IPS DF 6.9 (cell line): ENCODE measurements around the gene HS3ST3A1.

Source experiments
- DNase-seq: peaks from one replicate; pipeline ENCODE4 v3.0.0-alpha.2; 2013; ENCODE audit warnings: low read depth, low spot score
- H3K27ac ChIP-seq: one replicate; pipeline ENCODE4 v1.5.1; 2013; ENCODE audit warnings: low read length, control low read depth
- H3K27me3 ChIP-seq: 2 replicates; pipeline ENCODE4 v1.6.1; 2013; ENCODE audit warnings: mild to moderate bottlenecking, low read length; ENCODE audit not compliant: control insufficient read depth, insufficient read depth
- H3K36me3 ChIP-seq: 2 replicates; pipeline ENCODE4 v1.6.1; 2013; ENCODE audit warnings: low read length; ENCODE audit not compliant: control insufficient read depth, insufficient read depth
- H3K4me1 ChIP-seq: 2 replicates; pipeline ENCODE4 v1.6.1; 2013; ENCODE audit warnings: low read length; ENCODE audit not compliant: control insufficient read depth, insufficient read depth
- H3K4me3 ChIP-seq: 2 replicates; pipeline ENCODE4 v1.5.1; 2013; ENCODE audit warnings: mild to moderate bottlenecking, low read length
- H3K9me3 ChIP-seq: 2 replicates; pipeline ENCODE4 v1.6.1; 2013; ENCODE audit warnings: low read length, inconsistent platforms; ENCODE audit not compliant: control insufficient read depth, insufficient read depth
- WGBS: extraction: QIAGEN DNeasy Blood & Tissue Kit; methylation state at CpG from one replicate; pipeline ENCODE4 v1.1.7; 2013; ENCODE audit warnings: mixed read lengths, missing lambda C conversion rate; ENCODE audit not compliant: insufficient read length, insufficient coverage; 5-methylcytosine and 5-hydroxymethylcytosine counted together

HS3ST3A1 gene

DNA sequence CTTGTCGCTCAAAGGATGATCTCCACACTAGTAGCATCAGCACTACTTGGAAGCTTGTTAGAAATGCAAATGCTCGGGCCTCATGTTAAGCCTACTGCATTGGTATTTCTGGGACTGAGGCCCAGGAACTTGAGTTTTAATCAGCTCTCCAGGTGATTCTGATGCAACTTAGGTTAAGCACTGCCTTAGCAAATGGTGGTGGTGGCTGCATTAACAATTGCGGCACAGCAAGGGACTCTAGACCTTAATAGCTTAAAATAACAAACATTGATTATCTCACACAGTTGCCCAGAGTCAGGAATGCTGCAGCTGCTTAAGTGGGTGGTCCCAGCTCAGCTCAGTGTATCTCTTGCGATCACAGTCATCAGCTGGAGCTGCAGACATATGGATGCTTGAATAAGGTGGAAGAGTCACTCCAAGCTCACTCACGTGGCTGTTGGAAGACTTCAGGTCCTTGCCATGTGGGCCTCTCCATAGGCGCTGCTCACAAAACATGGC lies 25.8 kb downstream of the HS3ST3A1 start:
- Histone ChIP-seq H3K9me3 (no peaks in the 10 kb centered on the region), H3K27ac (no peak overlapping the region), H3K36me3 (no peaks in the 10 kb centered on the region), H3K4me1 (no peaks in the 10 kb centered on the region), H3K4me3 (no peak overlapping the region), H3K27me3 (no peaks in the 10 kb centered on the region)
- DNase-seq: peak; percentile 57
- WGBS: no CpG with 5 or more reads among the region's 6 CpGs

DNA sequence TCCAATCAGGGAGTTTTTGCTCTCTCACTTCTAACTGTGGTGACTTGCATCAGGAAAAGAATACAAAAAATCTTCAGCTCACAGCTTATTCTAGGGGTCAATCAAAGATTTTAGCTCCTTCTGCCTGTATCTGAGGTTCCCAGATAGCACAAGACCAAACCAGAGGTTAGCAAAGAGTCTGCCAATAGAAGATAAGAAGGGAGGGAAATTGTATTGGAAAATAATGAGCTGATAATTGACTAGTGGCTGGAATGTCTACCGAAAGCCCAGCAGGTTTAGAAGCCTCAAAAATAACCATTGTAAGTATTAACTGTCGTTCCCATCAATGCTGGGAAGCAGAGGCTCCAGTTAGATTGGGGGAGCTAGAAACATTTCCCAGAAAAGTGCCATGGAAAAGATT lies 26.3 kb downstream of the HS3ST3A1 start:
- Histone ChIP-seq H3K9me3 (no peaks in the 10 kb centered on the region), H3K4me3 (no peak overlapping the region), H3K27me3 (no peaks in the 10 kb centered on the region), H3K36me3 (no peaks in the 10 kb centered on the region), H3K4me1 (no peaks in the 10 kb centered on the region), H3K27ac (no peak overlapping the region)
- no peak for DNase-seq
- no CpG with 5 or more reads among the region's 2 CpGs for WGBS

DNA sequence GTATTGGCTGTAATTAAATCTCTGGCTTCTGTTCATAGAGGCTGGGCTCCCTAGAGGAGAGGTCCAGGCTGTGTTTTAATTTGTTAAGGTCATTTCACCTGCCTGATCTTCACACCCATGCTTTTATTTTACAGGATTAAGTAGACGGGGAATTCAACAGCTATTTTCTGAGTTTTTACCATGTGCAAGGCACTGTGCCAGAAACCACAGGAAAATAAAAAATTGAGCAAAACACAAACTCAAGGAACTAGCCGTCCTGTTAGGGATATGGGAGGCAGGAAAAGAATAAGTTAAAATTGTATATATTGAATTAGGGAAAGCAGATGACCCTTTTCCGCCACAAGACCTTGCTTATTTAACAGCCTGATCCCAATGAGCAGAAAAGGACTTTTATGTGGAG lies 29.1 kb downstream of the HS3ST3A1 start:
- Histone ChIP-seq H3K27me3 (no peaks in the 10 kb centered on the region), H3K4me3 (no peak overlapping the region), H3K4me1 (no peaks in the 10 kb centered on the region), H3K36me3 (no peaks in the 10 kb centered on the region), H3K27ac (no peak overlapping the region), H3K9me3 (no peaks in the 10 kb centered on the region)
- no peak for DNase-seq
- no CpG with 5 or more reads among the region's 3 CpGs for WGBS

DNA sequence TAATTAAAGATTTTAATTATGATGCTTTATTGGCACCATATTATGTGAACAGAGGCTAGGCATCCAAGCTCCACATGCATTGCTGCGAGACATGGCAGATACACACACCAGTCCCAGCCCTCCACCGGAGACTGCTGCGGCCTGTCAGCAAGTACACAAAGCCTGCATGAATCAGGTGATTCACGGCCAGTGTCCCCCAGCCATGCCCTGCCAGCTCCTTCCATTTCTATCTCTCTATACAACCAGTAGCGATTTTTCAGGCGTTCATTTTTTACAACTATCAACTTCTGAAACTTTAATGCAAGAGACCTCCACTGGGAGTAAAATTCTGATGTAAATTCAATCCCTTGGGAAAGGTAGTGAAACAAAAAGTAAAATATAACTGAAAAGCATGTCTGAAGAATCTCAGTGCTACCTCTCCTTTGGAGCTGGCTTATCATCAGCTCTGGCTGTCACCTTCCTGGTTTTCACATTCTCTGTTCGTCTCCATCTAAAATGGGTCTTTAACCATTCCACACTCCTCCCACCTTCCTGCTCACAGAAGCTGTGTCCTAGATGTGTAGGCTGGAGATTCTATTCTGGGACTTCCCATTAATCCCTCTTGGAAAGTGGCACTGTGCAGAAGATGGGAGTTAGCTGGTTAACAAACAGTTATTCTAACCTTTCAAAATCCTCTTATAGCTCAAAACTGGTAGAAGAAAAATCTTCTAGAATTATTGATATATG lies 32.2 kb downstream of the HS3ST3A1 start:
- H3K4me3 ChIP-seq: no peak overlapping the region
- no CpG with 5 or more reads among the region's 7 CpGs for WGBS
- H3K36me3 ChIP-seq: no peaks in the 10 kb centered on the region
- H3K27ac ChIP-seq: no peak overlapping the region
- no peaks in the 10 kb centered on the region for H3K9me3 ChIP-seq
- H3K27me3 ChIP-seq: no peaks in the 10 kb centered on the region
- no peaks in the 10 kb centered on the region for H3K4me1 ChIP-seq
- no peak for DNase-seq

DNA sequence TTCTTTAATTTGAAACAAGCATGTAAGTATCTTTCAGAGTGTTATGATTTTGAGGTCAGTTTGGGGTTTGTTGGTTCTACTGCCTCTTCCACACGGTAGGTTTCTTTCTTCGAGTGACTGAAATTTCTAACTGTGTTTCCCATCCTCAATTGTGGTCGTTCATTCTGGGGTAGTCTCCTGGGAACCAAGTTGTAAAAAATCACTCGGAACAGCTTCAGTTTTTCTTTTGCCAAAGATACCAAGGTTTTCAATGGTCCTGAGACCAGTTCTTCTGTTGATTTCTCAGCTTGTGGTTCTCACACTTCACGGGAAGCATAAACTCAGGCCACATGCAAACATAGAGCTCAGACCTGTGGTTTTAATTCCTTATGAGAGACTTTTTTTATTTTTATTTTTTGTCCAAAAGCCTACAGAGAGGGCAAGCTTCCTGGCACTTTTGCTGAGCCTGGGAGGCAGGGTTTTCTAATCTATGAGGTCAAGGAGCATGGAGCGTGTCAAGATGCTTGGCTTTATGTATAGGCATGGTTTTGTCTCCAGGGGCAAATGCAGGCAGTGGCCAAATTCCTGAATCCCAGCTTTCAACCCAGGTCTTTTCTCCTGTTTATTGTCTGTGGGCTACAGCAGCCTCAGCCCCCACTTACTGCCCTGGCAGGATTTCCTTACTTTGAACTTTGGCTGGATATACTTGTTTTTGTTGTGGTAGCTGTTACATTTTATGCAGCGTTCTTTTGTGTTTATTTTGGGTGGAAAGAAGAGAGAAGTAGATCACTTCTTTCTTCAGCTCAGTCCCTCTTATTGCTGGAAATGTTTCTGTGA lies 32.9 kb downstream of the HS3ST3A1 start:
- no peak overlapping the region for H3K27ac ChIP-seq
- no peaks in the 10 kb centered on the region for H3K9me3 ChIP-seq
- H3K4me3 ChIP-seq: no peak overlapping the region
- H3K27me3 ChIP-seq: no peaks in the 10 kb centered on the region
- H3K4me1 ChIP-seq: no peaks in the 10 kb centered on the region
- H3K36me3 ChIP-seq: no peaks in the 10 kb centered on the region
- DNase-seq: no peak
- WGBS: no CpG with 5 or more reads among the region's 7 CpGs

DNA sequence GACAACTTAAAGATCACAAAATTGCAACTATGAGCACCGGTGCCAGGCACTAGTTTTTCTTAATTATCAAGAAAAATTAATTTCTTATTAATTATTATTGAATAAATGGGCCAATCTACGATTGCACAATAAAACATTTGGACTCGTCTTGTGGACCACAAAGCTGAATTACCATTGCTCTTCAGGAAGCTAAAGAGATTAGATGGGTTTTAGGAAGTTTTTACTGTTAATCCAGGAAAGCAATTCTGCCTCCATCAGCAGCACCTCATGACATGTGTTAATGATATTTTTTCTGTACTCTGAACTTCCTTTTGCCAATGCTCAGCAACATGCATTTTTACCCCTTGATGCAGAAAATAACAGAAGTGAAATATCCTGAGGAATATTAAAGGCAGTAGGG lies 37.9 kb downstream of the HS3ST3A1 start:
- no peak for DNase-seq
- H3K27me3 ChIP-seq: no peaks in the 10 kb centered on the region
- H3K36me3 ChIP-seq: no peaks in the 10 kb centered on the region
- no CpG with 5 or more reads among the region's 3 CpGs for WGBS
- no peaks in the 10 kb centered on the region for H3K4me1 ChIP-seq
- H3K9me3 ChIP-seq: no peaks in the 10 kb centered on the region
- H3K4me3 ChIP-seq: no peak overlapping the region
- no peak overlapping the region for H3K27ac ChIP-seq

DNA sequence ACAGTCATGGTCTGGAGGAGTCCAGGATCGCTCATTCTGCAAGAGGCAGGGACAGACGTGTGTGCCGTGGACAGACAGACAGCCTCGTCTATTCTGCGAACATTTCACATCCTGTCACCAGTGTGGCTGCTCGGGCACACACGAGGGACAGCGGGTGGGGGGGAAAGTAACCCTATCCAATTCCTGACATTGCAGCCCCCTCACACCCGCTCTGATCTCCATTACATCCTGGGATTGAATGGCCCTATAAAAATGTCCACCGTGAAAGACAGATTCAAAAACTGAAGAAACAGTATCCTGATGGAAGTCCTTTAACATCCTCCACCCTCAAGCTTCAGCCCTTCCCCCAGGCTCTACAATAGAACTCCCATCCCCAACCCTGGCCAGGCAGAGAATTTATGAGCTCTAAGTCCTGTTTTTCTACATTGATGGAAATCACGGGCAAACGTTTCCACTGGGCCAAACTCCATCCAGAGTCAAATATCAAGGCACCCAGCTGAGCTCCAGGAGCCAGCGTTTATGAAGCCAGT lies 39.4 kb downstream of the HS3ST3A1 start:
- H3K9me3 ChIP-seq: no peaks in the 10 kb centered on the region
- H3K4me1 ChIP-seq: no peaks in the 10 kb centered on the region
- DNase-seq: no peak
- no peak overlapping the region for H3K27ac ChIP-seq
- no peaks in the 10 kb centered on the region for H3K36me3 ChIP-seq
- H3K4me3 ChIP-seq: no peak overlapping the region
- no peaks in the 10 kb centered on the region for H3K27me3 ChIP-seq
- WGBS: no CpG with 5 or more reads among the region's 13 CpGs

DNA sequence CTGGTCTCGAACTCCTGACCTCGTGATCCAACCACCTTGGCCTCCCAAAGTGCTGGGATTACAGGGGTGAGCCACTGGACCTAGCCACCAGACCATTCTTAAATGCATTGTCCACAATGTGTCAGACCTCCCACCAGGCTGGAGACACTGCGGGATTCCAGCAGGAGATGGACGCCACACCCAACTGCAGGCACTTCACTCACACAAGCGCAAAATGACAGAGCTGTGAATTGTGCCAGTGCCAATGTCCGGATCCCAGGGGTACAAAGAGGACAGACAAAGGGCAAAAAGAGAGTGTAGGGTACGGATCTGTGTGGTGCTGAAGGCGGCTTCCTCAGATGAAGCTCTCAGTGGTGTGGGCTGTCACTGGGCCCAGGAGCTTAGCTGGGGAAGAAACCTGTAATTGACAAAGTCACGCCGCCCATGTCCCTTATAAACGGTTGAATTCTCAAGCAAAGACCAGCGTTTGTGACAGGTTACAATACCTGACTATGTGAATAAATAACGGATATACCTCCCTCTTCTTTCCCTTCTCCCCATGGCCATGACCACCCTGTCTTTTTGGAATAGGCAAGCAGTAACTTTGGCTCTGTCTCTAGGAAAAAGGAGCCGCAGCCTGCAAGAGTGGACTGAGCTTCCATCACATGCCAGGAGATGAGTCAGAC lies 40.0 kb downstream of the HS3ST3A1 start:
- no peaks in the 10 kb centered on the region for H3K27me3 ChIP-seq
- no peak overlapping the region for H3K27ac ChIP-seq
- H3K9me3 ChIP-seq: no peaks in the 10 kb centered on the region
- WGBS: no CpG with 5 or more reads among the region's 14 CpGs
- H3K4me1 ChIP-seq: no peaks in the 10 kb centered on the region
- H3K4me3 ChIP-seq: no peak overlapping the region
- no peaks in the 10 kb centered on the region for H3K36me3 ChIP-seq
- no peak for DNase-seq

DNA sequence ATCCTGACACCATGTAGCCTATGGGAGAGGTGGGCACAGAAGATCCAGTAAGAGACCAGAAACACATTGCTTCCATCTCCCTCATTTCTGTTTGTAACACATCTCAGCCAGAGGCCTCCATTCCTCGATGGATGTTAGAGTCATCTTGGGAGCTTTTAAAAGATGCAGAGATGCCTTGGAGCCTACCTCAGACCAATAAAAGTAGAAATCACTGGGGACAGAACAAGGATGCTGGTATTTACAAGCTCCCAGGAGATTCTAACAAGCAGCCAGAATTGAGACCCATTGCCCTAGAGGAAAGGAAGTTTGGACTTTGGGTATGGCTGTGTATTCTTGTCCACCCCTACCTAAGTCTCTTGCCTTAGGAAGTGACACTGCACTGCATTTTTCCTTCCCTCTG lies 40.8 kb downstream of the HS3ST3A1 start:
- H3K27ac ChIP-seq: no peak overlapping the region
- no peaks in the 10 kb centered on the region for H3K27me3 ChIP-seq
- DNase-seq: no peak
- no peak overlapping the region for H3K4me3 ChIP-seq
- WGBS: no CpG with 5 or more reads among the region's 1 CpG
- H3K4me1 ChIP-seq: no peaks in the 10 kb centered on the region
- no peaks in the 10 kb centered on the region for H3K36me3 ChIP-seq
- no peaks in the 10 kb centered on the region for H3K9me3 ChIP-seq

DNA sequence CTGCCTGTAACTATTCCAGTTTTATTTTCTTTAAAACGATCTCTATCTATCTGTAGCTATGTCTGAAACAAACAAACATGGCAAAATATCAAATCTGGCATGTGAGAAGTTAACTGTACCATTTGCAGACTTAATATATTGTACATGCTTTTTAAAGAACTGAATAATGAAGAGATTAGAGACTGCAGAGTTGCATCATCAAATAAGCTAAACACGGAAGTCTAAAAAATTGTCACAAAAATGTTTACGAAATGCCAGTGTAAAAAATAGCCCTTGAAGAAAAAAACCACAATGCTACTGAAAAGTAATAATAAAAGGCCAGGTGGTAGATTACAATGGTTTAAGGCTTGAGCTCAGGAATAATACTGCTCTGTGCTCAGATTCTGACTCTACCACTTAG lies 43.1 kb downstream of the HS3ST3A1 start:
- DNase-seq: no peak
- H3K4me1 ChIP-seq: no peaks in the 10 kb centered on the region
- no peak overlapping the region for H3K27ac ChIP-seq
- no CpG with 5 or more reads among the region's 3 CpGs for WGBS
- no peaks in the 10 kb centered on the region for H3K36me3 ChIP-seq
- H3K9me3 ChIP-seq: no peaks in the 10 kb centered on the region
- no peaks in the 10 kb centered on the region for H3K27me3 ChIP-seq
- no peak overlapping the region for H3K4me3 ChIP-seq
